Measurements from ENCODE around the gene CDK15. TPM values are rescaled to one million over a fixed set of nuclear protein-coding genes. Genes with fewer than 3 reads are reported as not detected.

The CDK15 gene
- total RNA-seq, 3 donors from 2014 or later (not counting 1 experiment from before 2014, with no cell fraction given): 0.72 to 2.5 TPM; not detected in 1

- Mint-ChIP-seq H3K36me3 (no peaks in the 10 kb centered on the region), H3K4me1 (no peaks in the 10 kb centered on the region), H3K9me3 (peaks cover 0 to 2% of the 10 kb centered on the region in 2 donors), H3K27me3 (ENCODE audit: low read depth in 2 of 2) (peaks cover 0 to 5% of the 10 kb centered on the region in 2 donors), H3K4me3 (no peak overlapping the region), H3K27ac (no peak overlapping the region)
- no peak for TF ChIP-seq CTCF (IDR thresholded peaks at IDR 0.05)
- Histone ChIP-seq H3K36me3 (ENCODE audit: control insufficient read depth, insufficient read depth, low read length) (no peaks in the 10 kb centered on the region), H3K9me3 (ENCODE audit: control insufficient read depth, insufficient read depth, low read length) (no peaks in the 10 kb centered on the region), H3K4me1 (ENCODE audit: control insufficient read depth, insufficient read depth, low read length) (no peaks in the 10 kb centered on the region), H3K27me3 (ENCODE audit: control insufficient read depth, insufficient read depth, low read length) (no peaks in the 10 kb centered on the region), H3K27ac (ENCODE audit: low read length) (no peak overlapping the region), H3K4me3 (ENCODE audit: low read length) (no peak overlapping the region)
- DNase-seq (no peak), ATAC-seq (no peak)
- 94% methylated on average over 6 of the region's 6 CpGs for WGBS (ENCODE audit: insufficient coverage)
- intact Hi-C loops (cut with micrococcal nuclease): no loop called here
Measured at GRCh38 chr2:201919308-201919634, 112.9 kb downstream of the CDK15 start.

- intact Hi-C loops (cut with micrococcal nuclease): no loop called here
Measured at GRCh38 chr2:201923436-201924328, 117.3 kb downstream of the CDK15 start.

GRCh38 chr2:201924453-201924852 is 118.1 kb downstream of the CDK15 start:
- peaks cover 0 to 2% of the 10 kb centered on the region in 2 donors for H3K9me3 Mint-ChIP-seq
- H3K27me3 Mint-ChIP-seq (ENCODE audit: low read depth in 2 of 2): peaks cover 0 to 23% of the 10 kb centered on the region in 2 donors
- Histone ChIP-seq H3K4me3 (ENCODE audit: low read length) (no peak overlapping the region), H3K27me3 (ENCODE audit: control insufficient read depth, insufficient read depth, low read length) (no peaks in the 10 kb centered on the region), H3K36me3 (ENCODE audit: control insufficient read depth, insufficient read depth, low read length) (no peaks in the 10 kb centered on the region), H3K4me1 (ENCODE audit: control insufficient read depth, insufficient read depth, low read length) (no peaks in the 10 kb centered on the region), H3K9me3 (ENCODE audit: control insufficient read depth, insufficient read depth, low read length) (no peaks in the 10 kb centered on the region), H3K27ac (ENCODE audit: low read length) (no peak overlapping the region)
- no peaks in the 10 kb centered on the region for H3K36me3 Mint-ChIP-seq
- H3K27ac Mint-ChIP-seq: no peak overlapping the region
- DNase-seq (no peak), ATAC-seq (no peak)
- H3K4me3 Mint-ChIP-seq: no peak overlapping the region
- 89% methylated on average over 5 of the region's 5 CpGs for WGBS (ENCODE audit: insufficient coverage)
- TF ChIP-seq CTCF (IDR thresholded peaks at IDR 0.05): no peak
- no peaks in the 10 kb centered on the region for H3K4me1 Mint-ChIP-seq
- intact Hi-C loops (cut with micrococcal nuclease): no loop called here

More at GRCh38 chr2:201923436-201924328, 117.3 kb downstream of the CDK15 start:
- H3K9me3 ChIP-seq (ENCODE audit: control insufficient read depth, insufficient read depth, low read length): no peaks in the 10 kb centered on the region
- Mint-ChIP-seq H3K27ac (no peak overlapping the region), H3K36me3 (no peaks in the 10 kb centered on the region), H3K9me3 (peaks cover 0 to 2% of the 10 kb centered on the region in 2 donors), H3K27me3 (ENCODE audit: low read depth in 2 of 2) (peaks cover 0 to 21% of the 10 kb centered on the region in 2 donors), H3K4me1 (no peaks in the 10 kb centered on the region), H3K4me3 (no peak overlapping the region)
- H3K27ac ChIP-seq (ENCODE audit: low read length): no peak overlapping the region
- DNase-seq: no peak
- no peak overlapping the region for H3K4me3 ChIP-seq (ENCODE audit: low read length)
- no peaks in the 10 kb centered on the region for H3K4me1 ChIP-seq (ENCODE audit: control insufficient read depth, insufficient read depth, low read length)
- H3K27me3 ChIP-seq (ENCODE audit: control insufficient read depth, insufficient read depth, low read length): no peaks in the 10 kb centered on the region
- no peak for TF ChIP-seq CTCF (IDR thresholded peaks at IDR 0.05)
- no peak for ATAC-seq
- 77% methylated on average over 8 of the region's 10 CpGs for WGBS (ENCODE audit: insufficient coverage)
- H3K36me3 ChIP-seq (ENCODE audit: control insufficient read depth, insufficient read depth, low read length): no peaks in the 10 kb centered on the region

Data from natural killer cell (primary cell).